Activated CD8-positive, alpha-beta T cell treated with anti-CD3 and anti-CD28 coated beads for 36 hours (primary cell): ENCODE measurements around the gene PDCD4. TPM values are rescaled to one million over a fixed set of nuclear protein-coding genes. Genes with fewer than 3 reads are reported as not detected.

ENCODE experiments used
- ATAC-seq: fragments of 200-7000 bp; cut with Tn5 transposase; one replicate; pipeline ENCODE4 v1.10.0; 2021; ENCODE audit warnings: mild to moderate bottlenecking, moderate library complexity
- CTCF ChIA-PET: fragments of 350-600 bp; sonication (Branson Sonifier 250); formaldehyde crosslinking; loops from one replicate; lab custom pipeline; 2021; ENCODE audit warnings: antibody characterized with exemption; lab: Charles Lee
- POLR2A ChIA-PET: fragments of 350-600 bp; sonication (Branson Sonifier 250); formaldehyde crosslinking; loops from one replicate; lab custom pipeline; 2021; ENCODE audit warnings: antibody characterized with exemption; lab: Charles Lee
- DNase-seq: peaks from one replicate; pipeline ENCODE4 v3.0.0-alpha.2; 2020
- H3K27ac Mint-ChIP-seq: one replicate; pipeline ENCODE4 v1.8.0; 2021; ENCODE audit warnings: mild to moderate bottlenecking, mixed read lengths
- H3K27me3 Mint-ChIP-seq: one replicate; pipeline ENCODE4 v1.8.0; 2021; ENCODE audit warnings: mixed read lengths
- H3K36me3 Mint-ChIP-seq: one replicate; pipeline ENCODE4 v1.8.0; 2021; ENCODE audit warnings: low read depth, mixed read lengths
- H3K4me1 Mint-ChIP-seq: one replicate; pipeline ENCODE4 v1.8.0; 2021; ENCODE audit warnings: low read depth, mixed read lengths
- H3K4me3 Mint-ChIP-seq: one replicate; pipeline ENCODE4 v1.8.0; 2021; ENCODE audit warnings: mild to moderate bottlenecking, moderate library complexity, mixed read lengths
- H3K9me3 Mint-ChIP-seq: one replicate; pipeline ENCODE4 v1.8.0; 2021; ENCODE audit warnings: mixed read lengths
- intact Hi-C: fragments of 100-400 bp; cut with micrococcal nuclease; formaldehyde crosslinking; loops from one replicate; pipeline ENCODE4 v1.10.0; 2022
- total RNA-seq, 2 experiments: library from RNA; stranded (reverse); gene quantifications; one replicate each; pipeline ENCODE4 v1.2.3, GENCODE V29; 2021
- TF ChIP-seq, protein P1 (sequence below): fragments of 200-600 bp; IDR thresholded peaks from one replicate; pipeline ENCODE4 v1.8.0; 2022; ENCODE audit warnings: antibody characterized with exemption, mild to moderate bottlenecking

The PDCD4 gene
- total RNA-seq, 2 experiments from 2014 or later: 186 to 190 TPM

DNA sequence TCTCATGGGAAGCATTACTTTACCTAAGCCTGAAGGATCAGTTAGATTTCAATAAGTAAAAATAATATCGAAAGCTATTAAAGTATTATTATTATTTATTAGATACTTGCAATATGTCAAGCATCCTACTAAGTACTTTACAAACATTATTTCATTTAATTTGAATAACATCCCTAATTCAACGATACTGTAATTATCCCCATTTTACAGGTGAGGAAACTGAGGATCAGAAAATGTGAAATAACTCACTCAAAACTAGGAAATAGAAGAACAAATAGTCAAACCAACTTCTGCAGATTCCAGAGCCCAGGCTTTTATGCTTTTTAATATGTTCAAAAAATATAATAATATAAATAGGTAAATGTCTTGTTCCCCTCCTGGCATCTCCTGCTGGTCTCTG lies 10.3 kb upstream of the PDCD4 start:
- ChIA-PET CTCF (interaction anchor here (1.4 to 2.5 kb wide), 4 partner anchors 9 to 58 kb away, joined by 3 to 15 read pairs (median 7); partner anchors contain the start of gene PDCD4), POLR2A (interaction anchor here (0.7 to 1.8 kb wide), 7 partner anchors 9 to 87 kb away, joined by 3 to 8 read pairs (median 5); no protein-coding TSS in a partner anchor)
- DNase-seq: no peak
- no peak for ATAC-seq
- intact Hi-C loops: no loop called here
- Mint-ChIP-seq H3K36me3 (peaks cover 21% of the 10 kb centered on the region), H3K27ac (peak overlapping the region; percentile 92), H3K27me3 (no peaks in the 10 kb centered on the region), H3K4me3 (no peak overlapping the region), H3K4me1 (peaks cover 90% of the 10 kb centered on the region), H3K9me3 (peaks cover 3% of the 10 kb centered on the region)
- TF ChIP-seq, protein P1, sequence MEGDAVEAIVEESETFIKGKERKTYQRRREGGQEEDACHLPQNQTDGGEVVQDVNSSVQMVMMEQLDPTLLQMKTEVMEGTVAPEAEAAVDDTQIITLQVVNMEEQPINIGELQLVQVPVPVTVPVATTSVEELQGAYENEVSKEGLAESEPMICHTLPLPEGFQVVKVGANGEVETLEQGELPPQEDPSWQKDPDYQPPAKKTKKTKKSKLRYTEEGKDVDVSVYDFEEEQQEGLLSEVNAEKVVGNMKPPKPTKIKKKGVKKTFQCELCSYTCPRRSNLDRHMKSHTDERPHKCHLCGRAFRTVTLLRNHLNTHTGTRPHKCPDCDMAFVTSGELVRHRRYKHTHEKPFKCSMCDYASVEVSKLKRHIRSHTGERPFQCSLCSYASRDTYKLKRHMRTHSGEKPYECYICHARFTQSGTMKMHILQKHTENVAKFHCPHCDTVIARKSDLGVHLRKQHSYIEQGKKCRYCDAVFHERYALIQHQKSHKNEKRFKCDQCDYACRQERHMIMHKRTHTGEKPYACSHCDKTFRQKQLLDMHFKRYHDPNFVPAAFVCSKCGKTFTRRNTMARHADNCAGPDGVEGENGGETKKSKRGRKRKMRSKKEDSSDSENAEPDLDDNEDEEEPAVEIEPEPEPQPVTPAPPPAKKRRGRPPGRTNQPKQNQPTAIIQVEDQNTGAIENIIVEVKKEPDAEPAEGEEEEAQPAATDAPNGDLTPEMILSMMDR: no peak

DNA sequence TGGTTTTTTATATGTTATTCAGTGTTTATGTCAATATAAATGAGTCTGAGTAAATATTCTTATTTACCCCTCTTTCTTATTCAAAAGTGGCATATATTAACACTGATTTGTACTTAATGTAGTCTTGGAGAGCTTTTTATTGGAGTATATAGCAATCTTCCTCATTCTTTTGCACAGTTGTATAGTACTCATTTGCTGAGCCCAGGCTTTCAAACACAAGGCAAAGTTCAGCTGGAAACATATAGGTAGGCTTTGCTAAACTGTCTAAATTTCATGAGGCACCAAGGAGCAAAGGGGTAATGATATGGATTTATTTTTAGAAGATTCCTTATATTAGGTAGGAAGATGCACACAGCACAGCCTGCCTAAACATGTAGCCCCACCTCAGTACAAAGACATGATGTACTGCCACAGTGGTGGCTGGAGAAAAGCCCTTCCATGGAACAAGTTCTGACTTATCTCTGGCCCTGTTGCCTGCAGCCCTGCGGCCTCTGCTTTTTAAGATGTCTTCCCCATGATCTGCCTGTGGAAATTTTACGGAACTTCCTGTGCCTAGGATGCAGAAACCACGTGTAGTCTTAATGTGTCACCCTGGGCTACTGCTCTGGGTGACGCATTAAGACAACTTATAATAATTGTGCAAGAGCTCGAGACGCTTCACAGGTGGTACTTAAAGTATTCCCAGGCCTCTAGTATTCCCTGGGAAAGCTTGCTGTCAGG lies 9.6 kb upstream of the PDCD4 start:
- H3K36me3 Mint-ChIP-seq: peaks cover 21% of the 10 kb centered on the region
- TF ChIP-seq, protein P1: no peak
- ChIA-PET CTCF (interaction anchor here (0.6 to 2.5 kb wide), 8 partner anchors 9 to 116 kb away, joined by 3 to 15 read pairs (median 4); partner anchors contain the start of gene PDCD4), POLR2A (interaction anchor here (0.8 to 1.8 kb wide), 9 partner anchors 9 to 114 kb away, joined by 3 to 8 read pairs (median 4); partner anchors contain the start of gene PDCD4)
- intact Hi-C loops: no loop called here
- H3K27me3 Mint-ChIP-seq: no peaks in the 10 kb centered on the region
- peaks cover 3% of the 10 kb centered on the region for H3K9me3 Mint-ChIP-seq
- no peak overlapping the region for H3K4me3 Mint-ChIP-seq
- H3K27ac Mint-ChIP-seq: peak overlapping the region; percentile 96
- DNase-seq (no peak), ATAC-seq (no peak)
- H3K4me1 Mint-ChIP-seq: peaks cover 95% of the 10 kb centered on the region

DNA sequence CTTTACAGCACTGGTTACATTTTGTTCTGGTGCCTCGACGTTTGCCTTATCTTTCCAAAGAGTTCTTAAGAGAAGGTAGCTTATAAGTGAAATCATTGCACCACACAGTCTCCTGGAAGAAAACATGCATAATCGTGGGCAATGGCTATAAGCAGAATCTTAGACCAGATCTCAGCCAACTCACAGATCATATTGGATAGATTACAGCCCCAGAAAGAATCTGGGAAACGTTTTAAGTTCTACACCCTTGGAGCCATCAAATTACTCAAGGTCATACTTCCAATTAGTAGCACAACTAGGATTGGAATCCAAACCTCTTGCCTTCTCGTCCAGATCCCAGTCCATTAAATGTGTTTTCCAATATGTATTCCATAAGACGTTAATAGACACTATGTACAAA lies 8.8 kb upstream of the PDCD4 start:
- H3K4me3 Mint-ChIP-seq: no peak overlapping the region
- no peak for ATAC-seq
- H3K36me3 Mint-ChIP-seq: peaks cover 17% of the 10 kb centered on the region
- peaks cover 3% of the 10 kb centered on the region for H3K9me3 Mint-ChIP-seq
- H3K4me1 Mint-ChIP-seq: peaks cover 94% of the 10 kb centered on the region
- ChIA-PET CTCF (interaction anchor here (0.6 to 2.5 kb wide), 5 partner anchors 9 to 117 kb away, joined by 3 to 15 read pairs (median 4); partner anchors contain the start of gene PDCD4), POLR2A (interaction anchor here (1.0 to 1.8 kb wide), 4 partner anchors 9 to 115 kb away, joined by 3 to 8 read pairs (median 6); partner anchors contain the start of gene PDCD4)
- H3K27me3 Mint-ChIP-seq: no peaks in the 10 kb centered on the region
- intact Hi-C loops: no loop called here
- peak overlapping the region; percentile 96 for H3K27ac Mint-ChIP-seq
- TF ChIP-seq, protein P1: no peak
- no peak for DNase-seq

DNA sequence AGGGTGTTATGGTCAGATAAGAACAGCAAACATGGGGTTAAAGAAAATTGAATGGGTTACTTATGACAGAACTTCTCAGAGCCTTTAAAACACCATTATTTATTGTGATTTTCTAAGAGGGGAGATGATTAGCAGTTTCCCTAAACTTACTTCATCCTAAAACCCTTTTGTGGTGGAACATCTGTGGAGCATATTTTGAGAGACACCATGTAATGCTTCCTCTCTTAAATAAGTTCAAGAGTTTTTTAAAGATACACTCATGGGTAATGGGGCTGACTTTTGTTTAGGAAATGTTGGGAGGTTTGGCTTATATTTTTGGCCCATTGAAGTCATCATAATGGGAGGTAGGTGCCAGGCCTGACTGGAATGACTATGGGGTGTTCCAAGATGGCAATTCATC lies 8.4 kb upstream of the PDCD4 start:
- peak overlapping the region; percentile 96 for H3K27ac Mint-ChIP-seq
- no peak for ATAC-seq
- ChIA-PET POLR2A (interaction anchor here (1.2 to 1.4 kb wide), 2 partner anchors 8 to 12 kb away, joined by 4 to 7 read pairs; partner anchors contain the start of gene PDCD4), CTCF (interaction anchor here (1.1 to 2.5 kb wide), 3 partner anchors 8 to 117 kb away, joined by 4 to 15 read pairs (median 8); partner anchors contain the start of gene PDCD4)
- TF ChIP-seq, protein P1: no peak
- H3K27me3 Mint-ChIP-seq: no peaks in the 10 kb centered on the region
- H3K9me3 Mint-ChIP-seq: peaks cover 3% of the 10 kb centered on the region
- peaks cover 94% of the 10 kb centered on the region for H3K4me1 Mint-ChIP-seq
- H3K4me3 Mint-ChIP-seq: no peak overlapping the region
- no peak for DNase-seq
- intact Hi-C loops: no loop called here
- H3K36me3 Mint-ChIP-seq: peaks cover 14% of the 10 kb centered on the region
